GM12891 (cell line): ENCODE results near the gene S100A2.

Experiments
- PAX5 ChIP-seq: IDR thresholded peaks from 2 replicates; pipeline ENCODE4 v1.6.1; 2011; ENCODE audit warnings: low read length, moderate library complexity, mild to moderate bottlenecking; ENCODE audit not compliant: insufficient read depth, severe bottlenecking
- POLR2A ChIP-seq: IDR thresholded peaks from 2 replicates; pipeline ENCODE4 v1.6.1; 2011; ENCODE audit warnings: low read depth, low read length, control low read depth
- POLR2AphosphoS5 ChIP-seq: IDR thresholded peaks from 2 replicates; pipeline ENCODE4 v1.6.1; 2011; ENCODE audit warnings: low read depth, low read length, control low read depth
- POU2F2 ChIP-seq: IDR thresholded peaks from 2 replicates; pipeline ENCODE4 v1.6.1; 2011; ENCODE audit warnings: low read depth, mild to moderate bottlenecking, control low read depth, low read length, moderate library complexity
- SPI1 ChIP-seq: IDR thresholded peaks from 2 replicates; pipeline ENCODE4 v1.6.1; 2011; ENCODE audit warnings: low read depth, low read length, control low read depth
- TAF1 ChIP-seq: IDR thresholded peaks from 2 replicates; pipeline ENCODE4 v1.6.1; 2011; ENCODE audit warnings: low read depth, low read length, control low read depth

DNA sequence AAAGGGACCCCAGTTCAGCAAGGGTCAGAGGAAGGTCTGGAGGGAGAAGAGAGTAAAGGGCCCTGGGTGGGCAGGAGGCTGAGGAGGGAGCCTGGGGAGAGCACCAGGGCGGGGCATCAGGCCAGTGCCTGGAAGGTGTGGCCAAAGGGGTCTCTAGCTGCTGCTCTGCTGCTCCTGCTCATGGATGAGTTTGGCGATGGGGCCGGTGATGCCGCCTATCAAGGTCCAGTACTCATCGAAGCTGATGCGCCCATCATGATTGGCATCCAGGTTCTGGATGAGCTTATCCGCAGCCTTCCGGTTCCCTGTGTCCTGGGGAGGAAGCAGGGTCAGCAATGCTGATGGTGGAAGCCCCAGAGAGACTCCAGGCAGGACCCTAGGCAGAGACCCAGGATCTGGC is 41.7 kb upstream of the S100A2 start:
- TF ChIP-seq POLR2AphosphoS5 (no peak), POLR2A (no peak), TAF1 (no peak), POU2F2 (no peak), PAX5 (no peak), SPI1 (no peak)
